Suprapubic skin (tissue), 4 donors: ENCODE measurements around the gene FBXO11. TPM values are rescaled to one million over a fixed set of nuclear protein-coding genes. Genes with fewer than 3 reads are reported as not detected.

Experiments
- DNase-seq, 2 donors: peaks; one replicate each; pipeline ENCODE4 v3.0.0-alpha.2; 2019; ENCODE audit warnings: low spot score in 2 of 2
- H3K27ac ChIP-seq: fragments of 200-600 bp; sonication (generic); one replicate; pipeline ENCODE4 v1.5.1; 2019
- H3K27me3 ChIP-seq: fragments of 200-600 bp; sonication (generic); one replicate; pipeline ENCODE4 v1.5.1; 2019
- H3K36me3 ChIP-seq: fragments of 200-600 bp; sonication (generic); one replicate; pipeline ENCODE4 v1.5.1; 2019
- H3K4me1 ChIP-seq: fragments of 200-600 bp; sonication (generic); one replicate; pipeline ENCODE4 v1.5.1; 2019
- H3K4me3 ChIP-seq: fragments of 200-600 bp; sonication (generic); one replicate; pipeline ENCODE4 v1.5.1; 2019; ENCODE audit warnings: mild to moderate bottlenecking
- H3K9me3 ChIP-seq: fragments of 200-600 bp; sonication (generic); one replicate; pipeline ENCODE4 v1.5.1; 2019
- EP300 ChIP-seq: sonication (generic); formaldehyde crosslinking; IDR thresholded peaks from one replicate; pipeline ENCODE4 v1.6.1; 2017; ENCODE audit warnings: antibody characterized with exemption
- POLR2A ChIP-seq, 2 donors: fragments of 450-650 bp; IDR thresholded peaks; one replicate each; pipeline ENCODE4 v1.6.1; 2017; ENCODE audit warnings: antibody characterized with exemption in 2 of 2, mild to moderate bottlenecking in 2 of 2, moderate library complexity in 2 of 2
- POLR2AphosphoS5 ChIP-seq, 3 donors: sonication (generic); formaldehyde crosslinking; IDR thresholded peaks; one replicate each; pipeline ENCODE4 v1.6.1; 2017; ENCODE audit warnings: antibody characterized with exemption in 3 of 3
- whole genome bisulfite sequencing: methylation state at CpG from one replicate; pipeline ENCODE4 v1.1.5; 2018; 5-methylcytosine and 5-hydroxymethylcytosine counted together
- total RNA-seq, 4 donors: library from RNA; depleted of rRNA; stranded (reverse); fragments of >200 nt; gene quantifications; one replicate each; pipeline ENCODE4 v1.1.0, GENCODE V29; 2016
- TF ChIP-seq, protein P1 (sequence below), 2 donors: fragments of 200-600 bp in 1 of 2; fragments of 450-650 bp in 1 of 2; sonication (generic) in 1 of 2; IDR thresholded peaks; one replicate each; pipeline ENCODE4 v1.5.1; 2016 to 2019; ENCODE audit warnings: antibody characterized with exemption in 2 of 2, mild to moderate bottlenecking in 1 of 2, moderate library complexity in 1 of 2

Gene FBXO11
- total RNA-seq, 4 donors from 2014 or later: 30.8 to 62.9 (median 47.2) TPM

- WGBS: 95% methylated on average over 6 of the region's 10 CpGs
- Histone ChIP-seq H3K4me1 (no peaks in the 10 kb centered on the region), H3K36me3 (peaks cover 86% of the 10 kb centered on the region), H3K27me3 (no peaks in the 10 kb centered on the region), H3K9me3 (no peaks in the 10 kb centered on the region), H3K4me3 (no peak overlapping the region), H3K27ac (no peak overlapping the region)
- TF ChIP-seq POLR2A (IDR thresholded peaks at IDR 0.05) (no peak), EP300 (no peak), POLR2AphosphoS5 (IDR thresholded peaks at IDR 0.05) (no peak)
- TF ChIP-seq, protein P1, sequence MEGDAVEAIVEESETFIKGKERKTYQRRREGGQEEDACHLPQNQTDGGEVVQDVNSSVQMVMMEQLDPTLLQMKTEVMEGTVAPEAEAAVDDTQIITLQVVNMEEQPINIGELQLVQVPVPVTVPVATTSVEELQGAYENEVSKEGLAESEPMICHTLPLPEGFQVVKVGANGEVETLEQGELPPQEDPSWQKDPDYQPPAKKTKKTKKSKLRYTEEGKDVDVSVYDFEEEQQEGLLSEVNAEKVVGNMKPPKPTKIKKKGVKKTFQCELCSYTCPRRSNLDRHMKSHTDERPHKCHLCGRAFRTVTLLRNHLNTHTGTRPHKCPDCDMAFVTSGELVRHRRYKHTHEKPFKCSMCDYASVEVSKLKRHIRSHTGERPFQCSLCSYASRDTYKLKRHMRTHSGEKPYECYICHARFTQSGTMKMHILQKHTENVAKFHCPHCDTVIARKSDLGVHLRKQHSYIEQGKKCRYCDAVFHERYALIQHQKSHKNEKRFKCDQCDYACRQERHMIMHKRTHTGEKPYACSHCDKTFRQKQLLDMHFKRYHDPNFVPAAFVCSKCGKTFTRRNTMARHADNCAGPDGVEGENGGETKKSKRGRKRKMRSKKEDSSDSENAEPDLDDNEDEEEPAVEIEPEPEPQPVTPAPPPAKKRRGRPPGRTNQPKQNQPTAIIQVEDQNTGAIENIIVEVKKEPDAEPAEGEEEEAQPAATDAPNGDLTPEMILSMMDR (IDR thresholded peaks at IDR 0.05): no peak
- no peak for DNase-seq
Measured at GRCh38 chr2:47815764-47816163, 90.5 kb downstream of the FBXO11 start.

DNA sequence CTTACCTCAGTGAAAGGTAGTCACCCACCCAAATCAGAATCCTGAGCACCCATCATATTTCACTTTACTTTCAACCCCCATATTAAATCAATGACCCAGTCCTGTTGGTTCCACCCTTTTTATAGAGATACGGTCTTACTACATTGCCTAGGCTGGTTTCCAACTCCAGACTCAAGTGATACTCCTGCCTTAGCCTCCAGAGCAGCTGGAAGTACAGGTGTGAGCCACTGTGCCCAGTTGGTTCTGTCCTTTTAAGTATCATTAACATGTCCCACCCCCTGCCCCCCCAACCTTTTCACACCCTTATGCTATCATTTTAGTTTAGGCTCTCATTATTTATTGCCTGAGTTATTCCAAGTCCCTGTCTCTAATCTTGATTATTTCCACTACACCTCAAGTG, 94.6 kb downstream of the FBXO11 start:
- DNase-seq: no peak
- Histone ChIP-seq H3K36me3 (peaks cover 81% of the 10 kb centered on the region), H3K4me1 (no peaks in the 10 kb centered on the region), H3K27ac (no peak overlapping the region), H3K9me3 (no peaks in the 10 kb centered on the region), H3K4me3 (no peak overlapping the region), H3K27me3 (no peaks in the 10 kb centered on the region)
- TF ChIP-seq POLR2AphosphoS5 (IDR thresholded peaks at IDR 0.05) (no peak), EP300 (no peak), POLR2A (IDR thresholded peaks at IDR 0.05) (no peak)
- TF ChIP-seq, protein P1 (IDR thresholded peaks at IDR 0.05): no peak
- 62% methylated on average over 1 of the region's 1 CpG for WGBS

GRCh38 chr2:47810850-47811249, 95.4 kb downstream of the FBXO11 start:
- no peaks in the 10 kb centered on the region for H3K27me3 ChIP-seq
- no peak for DNase-seq
- no peaks in the 10 kb centered on the region for H3K9me3 ChIP-seq
- H3K4me1 ChIP-seq: no peaks in the 10 kb centered on the region
- H3K4me3 ChIP-seq: no peak overlapping the region
- H3K36me3 ChIP-seq: peaks cover 81% of the 10 kb centered on the region
- H3K27ac ChIP-seq: no peak overlapping the region
- no peak for TF ChIP-seq EP300
- TF ChIP-seq POLR2A (IDR thresholded peaks at IDR 0.05): no peak
- TF ChIP-seq, protein P1 (IDR thresholded peaks at IDR 0.05): no peak
- TF ChIP-seq POLR2AphosphoS5 (IDR thresholded peaks at IDR 0.05): no peak

DNA sequence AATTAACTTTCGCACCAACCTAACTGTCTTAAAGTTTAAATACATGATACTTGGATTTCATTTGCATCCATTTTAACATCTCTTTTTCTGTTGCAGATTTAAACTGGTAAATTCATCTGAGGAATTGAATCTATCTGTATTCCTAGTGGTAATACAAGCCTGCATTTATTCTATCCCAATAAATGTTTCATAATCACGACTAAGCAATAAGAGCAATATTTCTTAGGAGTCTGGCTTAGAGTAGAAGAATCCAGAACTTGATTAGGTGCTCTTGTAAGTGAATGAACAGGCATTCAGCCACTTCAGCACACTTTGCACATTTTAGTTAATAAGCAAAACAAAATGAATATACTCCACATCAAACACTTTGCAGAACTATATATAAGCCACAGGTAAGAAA, 96.4 kb downstream of the FBXO11 start:
- DNase-seq: no peak
- TF ChIP-seq EP300 (no peak), POLR2AphosphoS5 (IDR thresholded peaks at IDR 0.05) (no peak), POLR2A (IDR thresholded peaks at IDR 0.05) (no peak)
- TF ChIP-seq, protein P1 (IDR thresholded peaks at IDR 0.05): no peak
- 81% methylated on average over 2 of the region's 2 CpGs for WGBS
- Histone ChIP-seq H3K9me3 (no peaks in the 10 kb centered on the region), H3K4me1 (no peaks in the 10 kb centered on the region), H3K27ac (no peak overlapping the region), H3K27me3 (no peaks in the 10 kb centered on the region), H3K4me3 (no peak overlapping the region), H3K36me3 (peaks cover 83% of the 10 kb centered on the region)

GRCh38 chr2:47808614-47809013, 97.7 kb downstream of the FBXO11 start:
- Histone ChIP-seq H3K4me3 (no peak overlapping the region), H3K27me3 (no peaks in the 10 kb centered on the region), H3K4me1 (no peaks in the 10 kb centered on the region), H3K9me3 (peaks cover 4% of the 10 kb centered on the region), H3K27ac (no peak overlapping the region), H3K36me3 (peaks cover 85% of the 10 kb centered on the region)
- WGBS: 77% methylated on average over 4 of the region's 4 CpGs
- no peak for DNase-seq
- TF ChIP-seq EP300: no peak

DNA sequence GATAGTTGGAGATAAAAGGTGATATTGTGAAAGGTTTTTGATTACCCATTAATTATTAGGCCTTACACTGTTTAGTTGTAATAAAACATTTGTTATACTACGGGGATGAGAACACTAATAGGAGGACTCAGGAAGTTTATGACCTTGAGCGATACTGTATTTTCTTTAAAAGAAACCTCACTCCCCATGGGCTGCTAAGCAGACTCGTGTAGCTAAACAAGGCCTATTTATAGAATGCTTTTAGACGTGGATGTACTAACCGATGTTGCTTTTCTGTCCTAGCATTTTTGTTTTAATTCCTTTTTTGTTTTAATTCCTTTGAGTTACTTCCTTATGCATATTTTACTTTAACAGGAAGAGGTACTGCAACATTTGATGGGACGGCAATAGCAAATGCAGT, 100.4 kb downstream of the FBXO11 start:
- WGBS: 66% methylated on average over 6 of the region's 6 CpGs
- Histone ChIP-seq H3K27me3 (no peaks in the 10 kb centered on the region), H3K27ac (no peak overlapping the region), H3K4me1 (no peaks in the 10 kb centered on the region), H3K9me3 (peaks cover 5% of the 10 kb centered on the region), H3K36me3 (peaks cover 92% of the 10 kb centered on the region), H3K4me3 (no peak overlapping the region)
- no peak for DNase-seq
- no peak for TF ChIP-seq POLR2AphosphoS5 (IDR thresholded peaks at IDR 0.05)
- TF ChIP-seq POLR2A (IDR thresholded peaks at IDR 0.05): no peak
- no peak for TF ChIP-seq EP300
- TF ChIP-seq, protein P1 (IDR thresholded peaks at IDR 0.05): no peak
